HepG2 (cell line): ENCODE measurements around the gene DEPDC5. TPM values are rescaled to one million over a fixed set of nuclear protein-coding genes. Genes with fewer than 3 reads are reported as not detected.

Experiments
- ATAC-seq: fragments of 200-7000 bp; cut with Tn5 transposase; 3 replicates; pipeline ENCODE4 v1.9.1; 2020; ENCODE audit warnings: mild to moderate bottlenecking, moderate library complexity
- BruUV-seq: library from RNA; stranded (reverse); fragments of 400-500 nt; replicated peaks from 2 replicates; lab custom pipeline; 2021; lab: Mats Ljungman, UMichigan
- CTCF ChIA-PET: fragments of 300-600 bp; formaldehyde crosslinking; extraction: SDS; loops from one replicate; lab custom pipeline; 2021; ENCODE audit warnings: low total read pairs, inconsistent platforms, low intra/inter-chr PET ratio; lab: Yijun Ruan, JAX
- POLR2A ChIA-PET: fragments of 350-600 bp; sonication (Branson Sonifier 250); formaldehyde crosslinking; loops from one replicate; lab custom pipeline; 2020; ENCODE audit warnings: antibody characterized with exemption, inconsistent platforms; lab: Yijun Ruan, JAX
- DNase-seq: peaks from one replicate; pipeline ENCODE4 v3.0.0-alpha.2; 2015; ENCODE audit warnings: low spot score
- FAIRE-seq: peaks from 3 replicates; lab custom pipeline; 2011; peaks lifted over from hg19 to GRCh38; lab: Jason Lieb, UNC
- H2AFZ ChIP-seq: one replicate; pipeline ENCODE4 v1.6.1; 2011; ENCODE audit warnings: low read length, inconsistent platforms
- H3K27ac ChIP-seq: fragments of 300-600 bp; 3 replicates; pipeline ENCODE4 v1.8.0; 2011; ENCODE audit warnings: mixed run types, mild to moderate bottlenecking, mixed read lengths, low read length, inconsistent platforms; ENCODE audit not compliant: insufficient read depth; ENCODE audit errors: extremely low read length
- H3K27me3 ChIP-seq, 2 experiments: fragments of 200-600 bp in 1 of 2; 2 replicates in 1 of 2; 3 replicates in 1 of 2; pipeline versions ENCODE4 v1.6.0 to v1.8.0; 2011; ENCODE audit warnings: low read length in 2 of 2, mild to moderate bottlenecking in 2 of 2, moderate library complexity in 2 of 2, inconsistent platforms in 1 of 2; ENCODE audit not compliant: insufficient read depth in 2 of 2, control insufficient read depth in 1 of 2
- H3K36me3 ChIP-seq, 2 experiments: fragments of 200-600 bp in 1 of 2; replicated peaks in 1 of 2; 2 replicates in 1 of 2; 3 replicates in 1 of 2; pipeline versions ENCODE4 v1.5.1 to v1.8.0; 2011; ENCODE audit warnings: low read length in 2 of 2, inconsistent platforms in 1 of 2; ENCODE audit not compliant: insufficient read depth in 2 of 2, control insufficient read depth in 1 of 2
- H3K4me1 ChIP-seq: 2 replicates; pipeline ENCODE4 v1.5.1; 2012; ENCODE audit warnings: low read length, inconsistent platforms; ENCODE audit not compliant: insufficient read depth
- H3K4me2 ChIP-seq: 2 replicates; pipeline ENCODE4 v1.6.0; 2011; ENCODE audit warnings: low read depth, low read length, inconsistent platforms
- H3K4me3 ChIP-seq, 3 experiments: fragments of 200-600 bp in 1 of 3; sonication (generic), shearing (Covaris generic) in 1 of 3; replicated peaks in 1 of 3; 2 replicates each; pipeline ENCODE4 v1.5.1; 2011 to 2016; ENCODE audit warnings: low read length in 3 of 3, inconsistent platforms in 2 of 3, low read depth in 2 of 3, mild to moderate bottlenecking in 2 of 3, control low read depth in 1 of 3, mixed read lengths in 1 of 3; ENCODE audit not compliant: insufficient read depth in 1 of 3
- H3K79me2 ChIP-seq: one replicate; pipeline ENCODE4 v1.6.1; 2011; ENCODE audit warnings: low read length, inconsistent platforms; ENCODE audit not compliant: insufficient read depth
- H3K9ac ChIP-seq: 2 replicates; pipeline ENCODE4 v1.6.0; 2011; ENCODE audit warnings: mild to moderate bottlenecking, low read depth, low read length, inconsistent platforms; ENCODE audit not compliant: insufficient read depth
- H3K9me3 ChIP-seq: 2 replicates; pipeline ENCODE4 v1.5.1; 2012; ENCODE audit warnings: mild to moderate bottlenecking, low read length
- H4K20me1 ChIP-seq: 2 replicates; pipeline ENCODE4 v1.6.0; 2011; ENCODE audit warnings: inconsistent platforms, mild to moderate bottlenecking, low read length, moderate library complexity; ENCODE audit not compliant: insufficient read depth
- EHMT2 ChIP-seq: fragments of 200-600 bp; sonication (generic); IDR thresholded peaks from 2 replicates; pipeline ENCODE4 v1.7.0; 2017; ENCODE audit warnings: antibody characterized with exemption, low read depth, low read length, borderline replicate concordance
- GTF2F1 ChIP-seq: fragments of 150-350 bp; IDR thresholded peaks from 2 replicates; pipeline ENCODE4 v1.6.1; 2014; ENCODE audit warnings: low read length
- HES4 ChIP-seq: sonication (generic); formaldehyde crosslinking; IDR thresholded peaks from 2 replicates; pipeline ENCODE4 v1.9.0; 2021; ENCODE audit warnings: mild to moderate bottlenecking, missing genetic modification reagents, borderline replicate concordance
- IRX3 ChIP-seq: sonication (generic); formaldehyde crosslinking; IDR thresholded peaks from 2 replicates; pipeline ENCODE4 v1.8.1; 2023; ENCODE audit warnings: mild to moderate bottlenecking, low read depth, missing genetic modification reagents, borderline replicate concordance
- KLF13 ChIP-seq: sonication (generic); formaldehyde crosslinking; IDR thresholded peaks from 2 replicates; pipeline ENCODE4 v1.4.0; 2020; ENCODE audit warnings: mild to moderate bottlenecking, missing genetic modification reagents
- MXI1 ChIP-seq: IDR thresholded peaks from 3 replicates; pipeline ENCODE4 v1.6.1; 2012; ENCODE audit warnings: low read depth, low read length, inconsistent platforms, borderline replicate concordance
- ZFP91 ChIP-seq: sonication (generic); formaldehyde crosslinking; IDR thresholded peaks from 2 replicates; pipeline ENCODE4 v1.9.0; 2022; ENCODE audit warnings: missing genetic modification reagents, mild to moderate bottlenecking, borderline replicate concordance
- ZNF10 ChIP-seq: sonication (generic); formaldehyde crosslinking; IDR thresholded peaks from 2 replicates; pipeline ENCODE4 v1.4.0; 2020; ENCODE audit warnings: mild to moderate bottlenecking, low read depth, missing genetic modification reagents, borderline replicate concordance
- ZNF205 ChIP-seq: IDR thresholded peaks from 2 replicates; pipeline ENCODE4 v1.6.1; 2018; ENCODE audit warnings: missing biosample characterization, missing genetic modification reagents
- ZNF552 ChIP-seq: sonication (generic); formaldehyde crosslinking; IDR thresholded peaks from 2 replicates; pipeline ENCODE4 v1.9.0; 2022; ENCODE audit warnings: missing genetic modification reagents, mild to moderate bottlenecking, borderline replicate concordance
- WGBS: methylation state at CpG from one replicate; pipeline ENCODE4 v1.1.6; 2017; ENCODE audit warnings: low lambda C conversion rate; 5-methylcytosine and 5-hydroxymethylcytosine counted together
- in situ Hi-C: cut with HindIII; loops from 2 replicates; pipeline ENCODE4 v1.10.0; 2017; ENCODE audit warnings: low pct_unique_long_range_greater_than_20kb; ENCODE audit not compliant: extremely low pct_ligation_motif_present
- intact Hi-C: fragments of 100-400 bp; cut with micrococcal nuclease; formaldehyde crosslinking; loops from one replicate; pipeline ENCODE4 v1.10.0; 2022; ENCODE audit not compliant: unreplicated experiment
- polyA plus RNA-seq, 8 experiments: library from polyadenylated mRNA; depleted of rRNA in 3 of 8; stranded (reverse) in 7 of 8; unstranded in 1 of 8; fragments of >200 nt; fragmentation: Illumina TruSeq in 4 of 8; extraction: Trizol in 4 of 8; gene quantifications; 2 replicates each; pipeline versions ENCODE4 v1.2.1 to v1.2.3, GENCODE V29; 2011 to 2016; ENCODE audit warnings: low read depth in 4 of 8, missing spikeins in 1 of 8, mixed read lengths in 1 of 8; ENCODE audit not compliant: insufficient read depth in 1 of 8
- total RNA-seq, 5 experiments: library from RNA; depleted of rRNA; stranded (reverse); fragments of >200 nt; fragmentation: Illumina TruSeq; extraction: Trizol; gene quantifications; 2 replicates each; pipeline ENCODE4 v1.2.3, GENCODE V29; 2016; ENCODE audit warnings: low read depth in 1 of 5
- TF ChIP-seq, protein P1 (sequence below): sonication (generic); formaldehyde crosslinking; IDR thresholded peaks from 2 replicates; pipeline ENCODE4 v1.4.0; 2020; ENCODE audit warnings: missing genetic modification reagents
- TF ChIP-seq, protein P2 (sequence below): sonication (generic); formaldehyde crosslinking; IDR thresholded peaks from 2 replicates; pipeline ENCODE4 v1.4.0; 2020; ENCODE audit warnings: mild to moderate bottlenecking, missing genetic modification reagents

DEPDC5 gene
- total and polyA plus RNA-seq, 2 of the 13 experiments (the other 11 are each of a cell fraction or from before 2014, with no cell fraction given), result 9.8 to 12.4 TPM

DNA sequence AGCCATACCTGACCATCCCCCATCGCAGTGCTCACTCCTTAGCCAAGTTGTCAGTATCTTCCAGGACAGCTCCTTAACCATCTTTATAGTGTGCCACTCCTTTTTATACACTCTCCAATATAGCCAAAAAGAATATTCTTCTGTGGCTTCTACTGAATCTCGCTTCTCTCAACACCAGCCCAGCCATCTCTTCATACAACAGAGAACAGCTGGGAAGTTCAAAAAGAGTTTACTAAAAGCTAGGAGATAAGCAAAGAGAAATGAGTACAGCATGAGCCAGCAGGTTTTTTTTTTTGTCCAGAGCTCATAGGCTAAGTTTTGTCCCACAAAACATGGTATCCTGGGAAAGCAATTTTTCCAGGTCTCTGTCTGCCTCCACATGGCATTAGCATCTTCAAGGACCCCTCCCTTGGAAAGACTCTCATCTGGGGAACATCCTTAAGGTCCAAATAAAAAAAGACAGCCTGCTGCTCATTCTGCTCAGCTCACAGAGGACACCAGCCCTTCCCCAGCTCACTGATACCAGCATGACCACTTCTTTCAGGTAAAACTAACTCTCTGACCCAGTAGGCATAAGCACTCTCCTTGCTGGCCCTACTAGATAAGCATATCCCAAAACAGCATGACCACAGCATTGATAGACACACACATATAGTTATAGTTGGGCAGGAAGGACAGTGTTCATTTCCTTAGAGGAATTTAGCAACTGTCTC is 141.7 kb downstream of the DEPDC5 start:
- DNase-seq (no peak), ATAC-seq (no peak), FAIRE-seq (no peak)
- no TSS peak for BruUV-seq
- Histone ChIP-seq H4K20me1 (no peaks in the 10 kb centered on the region), H3K4me3 (no peak overlapping the region), H3K79me2 (no peaks in the 10 kb centered on the region), H3K4me2 (no peak overlapping the region), H3K4me1 (peaks cover 24% of the 10 kb centered on the region), H3K27me3 (no peaks in the 10 kb centered on the region; a peak in 1 of 5 replicates), H3K27ac (no peak overlapping the region), H3K36me3 (peaks cover 5% of the 10 kb centered on the region in 2 experiments; a peak in 2 of 5 replicates), H2AFZ (no peak overlapping the region), H3K9ac (no peak overlapping the region), H3K9me3 (no peaks in the 10 kb centered on the region)
- in situ Hi-C loops (no loop called here), intact Hi-C loops (no loop called here)
- ChIA-PET POLR2A (no interaction called here), CTCF (no interaction called here)
- WGBS, result 97% methylated on average over 2 of the region's 2 CpGs
- TF ChIP-seq, protein P1, sequence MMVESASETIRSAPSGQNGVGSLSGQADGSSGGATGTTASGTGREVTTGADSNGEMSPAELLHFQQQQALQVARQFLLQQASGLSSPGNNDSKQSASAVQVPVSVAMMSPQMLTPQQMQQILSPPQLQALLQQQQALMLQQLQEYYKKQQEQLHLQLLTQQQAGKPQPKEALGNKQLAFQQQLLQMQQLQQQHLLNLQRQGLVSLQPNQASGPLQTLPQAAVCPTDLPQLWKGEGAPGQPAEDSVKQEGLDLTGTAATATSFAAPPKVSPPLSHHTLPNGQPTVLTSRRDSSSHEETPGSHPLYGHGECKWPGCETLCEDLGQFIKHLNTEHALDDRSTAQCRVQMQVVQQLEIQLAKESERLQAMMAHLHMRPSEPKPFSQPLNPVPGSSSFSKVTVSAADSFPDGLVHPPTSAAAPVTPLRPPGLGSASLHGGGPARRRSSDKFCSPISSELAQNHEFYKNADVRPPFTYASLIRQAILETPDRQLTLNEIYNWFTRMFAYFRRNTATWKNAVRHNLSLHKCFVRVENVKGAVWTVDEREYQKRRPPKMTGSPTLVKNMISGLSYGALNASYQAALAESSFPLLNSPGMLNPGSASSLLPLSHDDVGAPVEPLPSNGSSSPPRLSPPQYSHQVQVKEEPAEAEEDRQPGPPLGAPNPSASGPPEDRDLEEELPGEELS (CRISPR knock-in tag), result no peak
- TF ChIP-seq GTF2F1 (no peak), ZNF205 (CRISPR knock-in tag) (no peak), ZNF552 (CRISPR knock-in tag) (no peak), EHMT2 (no peak)

GRCh38 chr22:31896472-31896871 is 142.7 kb downstream of the DEPDC5 start:
- 97% methylated on average over 1 of the region's 1 CpG for WGBS
- H3K27me3 ChIP-seq, result no peaks in the 10 kb centered on the region; a peak in 1 of 5 replicates
- no peak overlapping the region for H2AFZ ChIP-seq
- CTCF ChIA-PET, result no interaction called here
- H3K79me2 ChIP-seq, result no peaks in the 10 kb centered on the region
- no peak overlapping the region for H3K4me2 ChIP-seq
- no peak overlapping the region for H3K27ac ChIP-seq
- in situ Hi-C loops, result no loop called here
- H3K36me3 ChIP-seq, result peaks cover 5% of the 10 kb centered on the region in 2 experiments; a peak in 2 of 5 replicates
- H3K9me3 ChIP-seq, result no peaks in the 10 kb centered on the region
- H4K20me1 ChIP-seq, result no peaks in the 10 kb centered on the region
- H3K4me1 ChIP-seq, result peaks cover 24% of the 10 kb centered on the region
- FAIRE-seq (no peak), DNase-seq (no peak), ATAC-seq (no peak)
- no peak overlapping the region for H3K9ac ChIP-seq
- intact Hi-C loops, result no loop called here
- no peak overlapping the region for H3K4me3 ChIP-seq
- TF ChIP-seq MXI1, result no peak
- TF ChIP-seq GTF2F1, result no peak
- no peak for TF ChIP-seq ZNF10 (CRISPR knock-in tag)
- TF ChIP-seq, protein P2, sequence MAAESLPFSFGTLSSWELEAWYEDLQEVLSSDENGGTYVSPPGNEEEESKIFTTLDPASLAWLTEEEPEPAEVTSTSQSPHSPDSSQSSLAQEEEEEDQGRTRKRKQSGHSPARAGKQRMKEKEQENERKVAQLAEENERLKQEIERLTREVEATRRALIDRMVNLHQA (CRISPR knock-in tag), result no peak
- TF ChIP-seq HES4 (CRISPR knock-in tag), result no peak
- no peak for TF ChIP-seq ZFP91
- no peak for TF ChIP-seq IRX3 (CRISPR knock-in tag)
- no peak for TF ChIP-seq KLF13 (CRISPR knock-in tag)
- BruUV-seq, result no TSS peak
- POLR2A ChIA-PET, result no interaction called here
